ENCODE data around the gene PRF1. TPM values are rescaled to one million over a fixed set of nuclear protein-coding genes. Genes with fewer than 3 reads are reported as not detected.

PRF1 gene
- total and polyA plus RNA-seq, 5 donors: 0.81 to 2.9 (median 1.3) TPM

DNA sequence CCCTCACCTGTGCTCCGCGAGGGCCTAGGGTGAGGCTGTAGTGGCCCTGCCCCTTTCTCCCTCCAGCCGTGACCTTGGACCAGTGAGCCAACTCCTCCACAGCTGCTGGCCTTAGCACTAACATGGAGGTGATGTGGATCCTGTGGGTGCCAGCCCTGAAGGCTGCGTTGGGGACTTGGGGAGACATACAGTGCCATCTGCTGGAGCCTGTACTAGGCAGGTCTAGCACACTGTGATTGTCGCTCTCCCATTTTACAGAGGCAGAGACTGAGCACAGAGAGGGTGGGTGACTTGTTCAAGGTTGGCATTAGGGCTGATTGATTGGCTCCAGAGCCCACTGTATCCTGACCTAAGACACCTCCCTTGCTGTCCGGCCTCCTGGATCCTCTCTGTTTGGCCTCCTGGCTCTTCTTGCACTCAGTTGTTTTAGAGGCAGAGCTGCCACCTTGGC lies 37.6 kb downstream of the PRF1 start:
- DNase-seq: no peak
- Histone ChIP-seq H3K4me1 (ENCODE audit: control insufficient read depth, insufficient read depth, low read length) (no peaks in the 10 kb centered on the region), H3K27me3 (ENCODE audit: control insufficient read depth, insufficient read depth) (no peaks in the 10 kb centered on the region), H3K4me3 (ENCODE audit: low read length) (no peak overlapping the region), H3K9me3 (ENCODE audit: control insufficient read depth, low read length) (no peaks in the 10 kb centered on the region), H3K27ac (ENCODE audit: low read length) (no peak overlapping the region)
- intact Hi-C loops (cut with DNase I): no loop called here
- 84% methylated on average over 6 of the region's 6 CpGs for WGBS
- ATAC-seq: no peak

DNA sequence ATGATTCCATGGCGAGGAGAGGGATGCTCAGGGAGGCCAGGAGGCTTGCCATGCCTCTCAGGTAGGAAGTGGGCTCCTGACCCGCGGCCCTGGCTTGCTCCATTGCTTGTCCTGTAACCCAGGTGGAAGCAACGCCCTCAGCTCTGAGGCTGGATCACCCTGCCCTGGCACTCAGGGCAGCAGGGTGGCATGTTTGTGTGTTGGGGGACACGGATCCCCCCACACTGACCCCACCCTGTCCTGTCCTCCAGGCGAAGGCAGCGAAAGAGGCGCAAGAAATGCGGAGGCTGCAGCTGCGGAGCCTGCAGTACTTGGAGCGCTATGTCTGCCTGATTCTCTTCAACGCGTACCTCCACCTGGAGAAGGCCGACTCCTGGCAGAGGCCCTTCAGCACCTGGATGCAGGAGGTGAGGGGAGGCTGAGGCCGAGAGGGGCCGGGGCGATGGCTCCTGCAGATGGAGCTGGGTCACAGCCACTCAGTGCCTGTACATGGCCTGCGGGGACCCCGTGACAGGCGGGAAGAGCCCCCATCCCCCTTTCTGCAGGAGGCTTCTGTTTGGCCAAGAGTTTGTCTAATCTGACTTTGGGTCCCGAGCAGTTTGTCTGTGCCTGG lies 38.3 kb downstream of the PRF1 start:
- H3K27ac ChIP-seq (ENCODE audit: low read length): no peak overlapping the region
- DNase-seq (peak in 1 of 3 donors; percentile 37), ATAC-seq (no peak)
- H3K4me1 ChIP-seq (ENCODE audit: control insufficient read depth, insufficient read depth, low read length): no peaks in the 10 kb centered on the region
- 93% methylated on average over 21 of the region's 21 CpGs for WGBS
- intact Hi-C loops (cut with DNase I): no loop called here
- H3K4me3 ChIP-seq (ENCODE audit: low read length): no peak overlapping the region
- no peaks in the 10 kb centered on the region for H3K9me3 ChIP-seq (ENCODE audit: control insufficient read depth, low read length)
- no peaks in the 10 kb centered on the region for H3K27me3 ChIP-seq (ENCODE audit: control insufficient read depth, insufficient read depth)

DNA sequence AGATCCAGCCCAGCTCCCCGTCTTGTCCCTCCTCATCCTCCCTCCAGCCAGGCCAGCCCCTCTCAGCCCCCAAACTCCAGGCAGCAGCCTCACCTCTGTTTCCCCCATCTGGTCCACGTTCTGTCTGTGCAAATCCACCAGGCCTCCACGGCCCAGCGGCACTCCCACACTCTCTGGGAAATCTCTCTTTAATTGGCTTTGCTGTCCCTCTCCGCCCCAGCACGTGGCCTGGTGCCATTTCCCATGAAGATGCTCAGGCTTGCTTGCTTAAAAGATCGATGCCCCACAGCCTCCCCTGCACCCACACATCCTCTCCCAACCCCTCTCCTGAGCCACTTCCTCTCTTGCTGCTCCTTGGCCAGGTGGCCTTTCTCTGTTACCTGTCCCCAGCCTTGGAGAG lies 39.3 kb downstream of the PRF1 start:
- WGBS: 58% methylated on average over 7 of the region's 7 CpGs
- Histone ChIP-seq H3K27ac (ENCODE audit: low read length) (no peak overlapping the region), H3K4me1 (ENCODE audit: control insufficient read depth, insufficient read depth, low read length) (peaks cover 4% of the 10 kb centered on the region), H3K4me3 (ENCODE audit: low read length) (no peak overlapping the region), H3K9me3 (ENCODE audit: control insufficient read depth, low read length) (no peaks in the 10 kb centered on the region), H3K27me3 (ENCODE audit: control insufficient read depth, insufficient read depth) (no peaks in the 10 kb centered on the region)
- peak in 1 of 3 donors; percentile 33 for DNase-seq
- ATAC-seq: no peak
- intact Hi-C loops (cut with DNase I): no loop called here

GRCh38 chr10:70562036-70562755 lies 40.3 kb downstream of the PRF1 start:
- no peak overlapping the region for H3K4me3 ChIP-seq (ENCODE audit: low read length)
- no peak overlapping the region for H3K27ac ChIP-seq (ENCODE audit: low read length)
- DNase-seq (peak in 2 of 3 donors; percentile 26 to 31), ATAC-seq (no peak)
- 82% methylated on average over 15 of the region's 15 CpGs for WGBS
- H3K9me3 ChIP-seq (ENCODE audit: control insufficient read depth, low read length): no peaks in the 10 kb centered on the region
- intact Hi-C loops (cut with DNase I): no loop called here
- H3K27me3 ChIP-seq (ENCODE audit: control insufficient read depth, insufficient read depth): no peaks in the 10 kb centered on the region
- H3K4me1 ChIP-seq (ENCODE audit: control insufficient read depth, insufficient read depth, low read length): peaks cover 4% of the 10 kb centered on the region

DNA sequence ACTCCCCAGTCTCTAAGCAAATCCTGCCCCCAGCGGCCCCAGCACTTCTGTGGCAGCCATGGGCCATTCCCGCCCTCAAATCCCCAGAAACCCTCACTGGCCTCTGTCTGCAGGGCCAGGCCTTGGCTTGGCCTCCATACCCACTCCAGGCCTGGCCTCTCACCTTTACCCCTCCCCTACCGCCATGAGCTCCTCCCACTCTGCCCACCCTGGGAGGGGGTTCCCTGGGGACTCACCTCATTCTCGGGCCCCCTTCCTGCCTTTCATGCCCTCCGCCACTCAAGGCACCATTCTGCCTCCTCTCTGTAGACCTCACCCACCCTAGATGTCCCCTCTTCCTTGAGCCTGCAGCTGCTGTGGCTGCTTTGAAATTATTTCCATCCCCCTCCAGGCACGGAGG lies 41.0 kb downstream of the PRF1 start:
- ATAC-seq (no peak), DNase-seq (peak in 1 of 3 donors; percentile 21)
- 84% methylated on average over 6 of the region's 6 CpGs for WGBS
- Histone ChIP-seq H3K4me3 (ENCODE audit: low read length) (no peak overlapping the region), H3K27ac (ENCODE audit: low read length) (no peak overlapping the region), H3K4me1 (ENCODE audit: control insufficient read depth, insufficient read depth, low read length) (peaks cover 4% of the 10 kb centered on the region), H3K27me3 (ENCODE audit: control insufficient read depth, insufficient read depth) (no peaks in the 10 kb centered on the region), H3K9me3 (ENCODE audit: control insufficient read depth, low read length) (no peaks in the 10 kb centered on the region)
- intact Hi-C loops (cut with DNase I): no loop called here

- Histone ChIP-seq H3K4me1 (ENCODE audit: control insufficient read depth, insufficient read depth, low read length) (peaks cover 4% of the 10 kb centered on the region), H3K4me3 (ENCODE audit: low read length) (no peak overlapping the region), H3K9me3 (ENCODE audit: control insufficient read depth, low read length) (no peaks in the 10 kb centered on the region), H3K27ac (ENCODE audit: low read length) (no peak overlapping the region), H3K27me3 (ENCODE audit: control insufficient read depth, insufficient read depth) (no peaks in the 10 kb centered on the region)
- DNase-seq (peak; percentile 51 to 80 (median 67)), ATAC-seq (peak in 1 of 2 donors; percentile 12)
- WGBS: 40% methylated on average over 10 of the region's 10 CpGs
- intact Hi-C loops (cut with DNase I): no loop called here
These were observed 41.5 kb downstream of the PRF1 start for GRCh38 chr10:70561070-70561469.

GRCh38 chr10:70560511-70560941 lies 42.0 kb downstream of the PRF1 start:
- peak; percentile 59 to 65 for ATAC-seq
- Histone ChIP-seq H3K27me3 (ENCODE audit: control insufficient read depth, insufficient read depth) (no peaks in the 10 kb centered on the region), H3K27ac (ENCODE audit: low read length) (peak overlapping the region; percentile 4), H3K4me3 (ENCODE audit: low read length) (no peak overlapping the region), H3K9me3 (ENCODE audit: control insufficient read depth, low read length) (no peaks in the 10 kb centered on the region), H3K4me1 (ENCODE audit: control insufficient read depth, insufficient read depth, low read length) (peaks cover 4% of the 10 kb centered on the region)
- intact Hi-C loops (cut with DNase I): no loop called here
- WGBS: 66% methylated on average over 14 of the region's 14 CpGs
- peak in 2 of 3 donors; percentile 60 to 73 for DNase-seq

DNA sequence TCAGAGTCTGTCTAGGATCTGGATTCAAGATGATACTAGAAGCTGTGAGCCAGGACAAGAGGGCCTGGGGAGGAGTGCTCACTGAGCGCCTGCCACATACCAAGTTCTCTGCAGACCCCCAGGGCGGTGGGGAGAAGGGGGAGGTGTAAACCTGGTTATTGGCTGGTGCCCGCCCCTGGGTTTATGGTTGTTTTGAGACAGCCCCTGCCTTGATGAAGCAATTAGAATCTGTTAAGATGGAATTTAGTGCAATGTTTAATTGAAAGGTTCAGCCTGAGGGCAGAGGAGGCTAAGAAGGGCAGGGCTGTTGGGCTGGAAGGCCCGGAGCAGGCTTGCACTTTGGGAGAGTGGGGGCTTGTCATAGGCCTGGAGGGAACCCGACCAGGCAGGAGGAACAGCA lies 42.7 kb downstream of the PRF1 start:
- WGBS: 90% methylated on average over 5 of the region's 5 CpGs
- no peak overlapping the region for H3K27ac ChIP-seq (ENCODE audit: low read length)
- DNase-seq: peak in 2 of 3 donors; percentile 34 to 44
- no peaks in the 10 kb centered on the region for H3K9me3 ChIP-seq (ENCODE audit: control insufficient read depth, low read length)
- H3K27me3 ChIP-seq (ENCODE audit: control insufficient read depth, insufficient read depth): no peaks in the 10 kb centered on the region
- H3K4me3 ChIP-seq (ENCODE audit: low read length): no peak overlapping the region
- ATAC-seq: no peak
- intact Hi-C loops (cut with DNase I): no loop called here
- H3K4me1 ChIP-seq (ENCODE audit: control insufficient read depth, insufficient read depth, low read length): peaks cover 4% of the 10 kb centered on the region

GRCh38 chr10:70558871-70559810 lies 43.4 kb downstream of the PRF1 start:
- WGBS: 28% methylated on average over 20 of the region's 20 CpGs
- Histone ChIP-seq H3K4me1 (ENCODE audit: control insufficient read depth, insufficient read depth, low read length) (peaks cover 4% of the 10 kb centered on the region), H3K27me3 (ENCODE audit: control insufficient read depth, insufficient read depth) (no peaks in the 10 kb centered on the region), H3K4me3 (ENCODE audit: low read length) (no peak overlapping the region), H3K27ac (ENCODE audit: low read length) (no peak overlapping the region), H3K9me3 (ENCODE audit: control insufficient read depth, low read length) (no peaks in the 10 kb centered on the region)
- ATAC-seq (peak; percentile 59 to 73), DNase-seq (peak; percentile 55 to 88 (median 87))
- intact Hi-C loops (cut with DNase I): no loop called here

DNA sequence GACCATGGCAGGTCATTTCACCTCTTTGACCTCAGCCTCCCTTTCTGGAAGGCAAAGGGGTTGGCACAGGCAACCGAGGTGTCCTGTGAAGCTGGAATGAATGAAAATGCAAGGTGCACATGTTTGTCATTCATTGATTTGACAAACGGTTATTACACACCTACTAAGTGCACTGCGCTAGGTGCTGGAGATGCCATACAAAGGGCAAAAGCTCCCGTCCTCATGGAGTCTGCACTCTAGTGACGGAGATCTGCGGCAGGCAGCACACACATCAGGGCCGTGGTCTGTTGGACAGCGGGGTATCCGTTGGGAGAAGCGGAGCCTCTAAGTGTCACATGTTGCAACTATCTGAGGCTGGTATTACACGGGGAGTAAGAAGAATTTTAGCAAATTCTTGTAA lies 44.2 kb downstream of the PRF1 start:
- peaks cover 4% of the 10 kb centered on the region for H3K4me1 ChIP-seq (ENCODE audit: control insufficient read depth, insufficient read depth, low read length)

More for the DNA sequence above, 44.2 kb downstream of the PRF1 start:
- intact Hi-C loops (cut with DNase I): no loop called here
- DNase-seq (peak in 2 of 3 donors; percentile 14 to 26), ATAC-seq (no peak)
- Histone ChIP-seq H3K9me3 (ENCODE audit: control insufficient read depth, low read length) (no peaks in the 10 kb centered on the region), H3K27me3 (ENCODE audit: control insufficient read depth, insufficient read depth) (no peaks in the 10 kb centered on the region), H3K27ac (ENCODE audit: low read length) (no peak overlapping the region), H3K4me3 (ENCODE audit: low read length) (no peak overlapping the region)
- 69% methylated on average over 11 of the region's 11 CpGs for WGBS
